SJSA1 (cell line): ENCODE measurements around the gene POLR2A. TPM values are rescaled to one million over a fixed set of nuclear protein-coding genes. Genes with fewer than 3 reads are reported as not detected.

Experiments
- DNase-seq, 2 experiments: peaks; one replicate each; pipeline ENCODE4 v3.0.0-alpha.2; 2015 to 2020; ENCODE audit warnings: low spot score in 2 of 2, low read depth in 1 of 2
- H3K27ac ChIP-seq: fragments of 250-450 bp; sonication (Bioruptor Pico); 2 replicates; pipeline ENCODE4 v1.5.1; 2020; ENCODE audit warnings: mild to moderate bottlenecking, moderate library complexity
- H3K27me3 ChIP-seq: fragments of 250-450 bp; sonication (Bioruptor Pico); replicated peaks from 2 replicates; pipeline ENCODE4 v1.5.1; 2020; ENCODE audit warnings: mild to moderate bottlenecking, moderate library complexity
- H3K36me3 ChIP-seq: fragments of 250-450 bp; sonication (Bioruptor Pico); 2 replicates; pipeline ENCODE4 v1.5.1; 2020; ENCODE audit warnings: mild to moderate bottlenecking
- H3K4me1 ChIP-seq: fragments of 250-450 bp; sonication (Bioruptor Pico); replicated peaks from 2 replicates; pipeline ENCODE4 v1.6.1; 2021; ENCODE audit warnings: mild to moderate bottlenecking
- H3K4me3 ChIP-seq: fragments of 250-450 bp; sonication (Bioruptor Pico); 2 replicates; pipeline ENCODE4 v1.5.1; 2020; ENCODE audit warnings: mild to moderate bottlenecking
- H3K9me3 ChIP-seq: fragments of 250-450 bp; sonication (Bioruptor Pico); replicated peaks from 2 replicates; pipeline ENCODE4 v1.5.1; 2020; ENCODE audit warnings: mild to moderate bottlenecking
- total RNA-seq: library from RNA; depleted of rRNA; stranded (reverse); fragments of >200 nt; shearing (Covaris generic); gene quantifications from 2 replicates; pipeline ENCODE4 v1.2.3, GENCODE V29; 2014

The POLR2A gene
- total RNA-seq, 1 experiment from 2014 or later, result 29.3 TPM

GRCh38 chr17:7443499-7444485, 40.4 kb upstream of the POLR2A start:
- Histone ChIP-seq H3K9me3 (no peaks in the 10 kb centered on the region), H3K27ac (no peak overlapping the region), H3K4me1 (peaks cover 11% of the 10 kb centered on the region), H3K4me3 (no peak overlapping the region), H3K36me3 (no peaks in the 10 kb centered on the region), H3K27me3 (peaks cover 29% of the 10 kb centered on the region)
- DNase-seq, result no peak

GRCh38 chr17:7444682-7445618, 39.2 kb upstream of the POLR2A start, which contains the start of gene CHRNB1:
Gene CHRNB1, plus strand, starts transcription at chr17:7445061. Its CDS starts 67 bp downstream, at chr17:7445128.
- Histone ChIP-seq H3K9me3 (no peaks in the 10 kb centered on the region), H3K27ac (no peak within 1 kb of the TSS), H3K36me3 (no peaks in the 10 kb centered on the region), H3K27me3 (peaks cover 20% of the 10 kb centered on the region), H3K4me3 (no peak within 1 kb of the TSS), H3K4me1 (peaks cover 7% of the 10 kb centered on the region; the same call in 1 of the 2 replicates)
- no peak for DNase-seq

GRCh38 chr17:7445619-7445968, 38.6 kb upstream of the POLR2A start:
- DNase-seq, result no peak
- Histone ChIP-seq H3K27me3 (peaks cover 13% of the 10 kb centered on the region), H3K36me3 (no peaks in the 10 kb centered on the region), H3K9me3 (no peaks in the 10 kb centered on the region), H3K27ac (no peak overlapping the region), H3K4me1 (peaks cover 1% of the 10 kb centered on the region; the same call in 1 of the 2 replicates), H3K4me3 (no peak overlapping the region)

- no peaks in the 10 kb centered on the region for H3K4me1 ChIP-seq
- no peaks in the 10 kb centered on the region for H3K36me3 ChIP-seq
- no peak overlapping the region for H3K27ac ChIP-seq
- no peak for DNase-seq
- H3K9me3 ChIP-seq, result no peaks in the 10 kb centered on the region
- peaks cover 5% of the 10 kb centered on the region; the same call in 1 of the 2 replicates for H3K27me3 ChIP-seq
- no peak overlapping the region for H3K4me3 ChIP-seq
Measured at GRCh38 chr17:7448461-7448860, 35.7 kb upstream of the POLR2A start.

- DNase-seq, result no peak
- Histone ChIP-seq H3K9me3 (no peaks in the 10 kb centered on the region), H3K27me3 (no peaks in the 10 kb centered on the region), H3K36me3 (peaks cover 24% of the 10 kb centered on the region), H3K4me3 (no peak overlapping the region), H3K4me1 (peaks cover 6% of the 10 kb centered on the region; the same call in 1 of the 2 replicates), H3K27ac (no peak overlapping the region)
Measured at GRCh38 chr17:7459961-7460545, 24.1 kb upstream of the POLR2A start.

- Histone ChIP-seq H3K36me3 (peaks cover 29% of the 10 kb centered on the region), H3K27ac (no peak overlapping the region), H3K4me1 (peaks cover 6% of the 10 kb centered on the region; the same call in 1 of the 2 replicates), H3K4me3 (no peak overlapping the region), H3K9me3 (no peaks in the 10 kb centered on the region), H3K27me3 (no peaks in the 10 kb centered on the region)
- DNase-seq, result no peak
Measured at GRCh38 chr17:7460850-7461660, 23.1 kb upstream of the POLR2A start.

- Histone ChIP-seq H3K27me3 (no peaks in the 10 kb centered on the region), H3K4me3 (no peak overlapping the region), H3K9me3 (no peaks in the 10 kb centered on the region), H3K4me1 (no peaks in the 10 kb centered on the region), H3K27ac (no peak overlapping the region), H3K36me3 (peaks cover 43% of the 10 kb centered on the region)
- no peak for DNase-seq
Measured at GRCh38 chr17:7462474-7463371, 21.4 kb upstream of the POLR2A start.

- DNase-seq, result no peak
- Histone ChIP-seq H3K4me1 (no peaks in the 10 kb centered on the region), H3K36me3 (peaks cover 45% of the 10 kb centered on the region)
Measured at GRCh38 chr17:7463372-7463846, 20.8 kb upstream of the POLR2A start.

GRCh38 chr17:7464081-7464480, 20.1 kb upstream of the POLR2A start:
- H3K27me3 ChIP-seq, result no peaks in the 10 kb centered on the region

More at GRCh38 chr17:7463372-7463846, 20.8 kb upstream of the POLR2A start:
- Histone ChIP-seq H3K9me3 (no peaks in the 10 kb centered on the region), H3K27ac (no peak overlapping the region), H3K4me3 (no peak overlapping the region), H3K27me3 (no peaks in the 10 kb centered on the region)

GRCh38 chr17:7465597-7466275, 18.4 kb upstream of the POLR2A start:
- peaks cover 49% of the 10 kb centered on the region for H3K36me3 ChIP-seq
- H3K4me3 ChIP-seq, result no peak overlapping the region
- H3K27ac ChIP-seq, result no peak overlapping the region
- H3K27me3 ChIP-seq, result no peaks in the 10 kb centered on the region
- DNase-seq, result no peak
- H3K9me3 ChIP-seq, result no peaks in the 10 kb centered on the region
- no peaks in the 10 kb centered on the region for H3K4me1 ChIP-seq

More at GRCh38 chr17:7464081-7464480, 20.1 kb upstream of the POLR2A start:
- DNase-seq, result no peak
- Histone ChIP-seq H3K9me3 (no peaks in the 10 kb centered on the region), H3K4me1 (no peaks in the 10 kb centered on the region), H3K4me3 (no peak overlapping the region), H3K36me3 (peaks cover 47% of the 10 kb centered on the region), H3K27ac (no peak overlapping the region)

GRCh38 chr17:7466318-7466638, 17.9 kb upstream of the POLR2A start:
- Histone ChIP-seq H3K9me3 (no peaks in the 10 kb centered on the region), H3K27ac (no peak overlapping the region), H3K4me3 (no peak overlapping the region), H3K27me3 (no peaks in the 10 kb centered on the region), H3K4me1 (no peaks in the 10 kb centered on the region), H3K36me3 (peaks cover 50% of the 10 kb centered on the region)
- DNase-seq, result no peak
